GM08714 (cell line): ENCODE data around the gene TRRAP.

Experiments
- H3K4me3 ChIP-seq: fragments of 200-500 bp; sonication (Bioruptor generic); 2 replicates; pipeline ENCODE4 v1.5.1; 2014; ENCODE audit warnings: mild to moderate bottlenecking, low read length, inconsistent platforms
- ZNF274 ChIP-seq: IDR thresholded peaks from 2 replicates; pipeline ENCODE4 v1.6.1; 2012; ENCODE audit warnings: mild to moderate bottlenecking, low read depth, low read length

The TRRAP gene

DNA sequence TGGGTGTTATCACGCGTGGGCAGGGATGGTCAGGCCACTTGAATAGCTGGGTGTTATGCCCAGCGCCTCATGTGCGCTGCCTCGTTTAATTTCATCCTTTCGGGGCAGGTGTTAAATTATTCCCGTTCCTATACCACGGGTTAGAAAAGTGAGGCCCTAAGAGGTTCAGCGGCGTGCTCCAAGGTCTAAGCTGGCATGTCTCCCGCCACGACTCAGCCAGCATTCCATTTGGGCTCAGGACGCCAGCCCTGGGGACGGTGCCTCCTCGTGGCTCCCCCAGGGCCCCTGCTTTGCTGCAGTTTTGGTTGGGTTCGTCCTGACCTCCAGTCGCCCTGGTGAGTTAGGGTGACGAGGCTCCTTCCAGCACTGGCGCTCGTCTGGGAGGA is 124.5 kb downstream of the TRRAP start:
- H3K4me3 ChIP-seq: no peak overlapping the region
- no peak for TF ChIP-seq ZNF274

DNA sequence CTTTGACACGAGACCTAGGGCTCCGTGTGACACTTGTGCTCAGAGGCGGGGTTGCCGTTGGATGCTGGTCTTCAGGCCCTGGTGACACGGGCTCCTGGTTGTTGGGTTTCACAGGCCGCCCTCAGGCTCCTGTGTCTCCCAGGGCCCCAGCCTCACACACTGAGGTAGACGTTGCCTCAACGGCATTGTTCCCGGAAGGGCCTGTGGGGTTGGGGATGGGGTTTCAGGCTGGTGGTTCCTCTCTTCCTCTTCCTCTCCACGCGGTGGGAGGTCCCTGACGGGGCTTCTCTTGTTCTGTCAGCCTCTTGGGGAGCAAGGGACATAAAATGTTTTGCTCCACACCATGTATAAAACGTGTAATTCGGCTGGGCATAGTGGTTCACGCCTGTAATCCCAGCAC is 125.1 kb downstream of the TRRAP start:
- no peak overlapping the region for H3K4me3 ChIP-seq
- TF ChIP-seq ZNF274: no peak

DNA sequence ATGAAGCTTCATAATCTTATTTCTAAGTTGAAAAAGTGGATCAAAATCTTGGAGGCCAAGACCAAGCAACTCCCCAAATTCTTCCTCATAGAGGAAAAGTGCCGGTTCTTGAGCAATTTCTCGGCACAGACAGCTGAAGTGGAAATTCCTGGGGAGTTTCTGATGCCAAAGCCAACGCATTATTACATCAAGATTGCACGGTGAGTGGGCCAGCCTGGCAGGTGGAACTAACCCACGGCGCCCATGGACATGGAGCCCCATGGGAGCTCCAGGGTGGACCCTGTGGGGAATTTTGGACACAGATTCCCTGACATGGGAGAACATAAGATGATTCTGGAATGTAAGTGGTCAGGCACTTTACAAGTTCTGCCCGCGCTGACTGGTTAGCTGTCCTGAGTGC is 125.9 kb downstream of the TRRAP start:
- no peak for TF ChIP-seq ZNF274
- no peak overlapping the region for H3K4me3 ChIP-seq

DNA sequence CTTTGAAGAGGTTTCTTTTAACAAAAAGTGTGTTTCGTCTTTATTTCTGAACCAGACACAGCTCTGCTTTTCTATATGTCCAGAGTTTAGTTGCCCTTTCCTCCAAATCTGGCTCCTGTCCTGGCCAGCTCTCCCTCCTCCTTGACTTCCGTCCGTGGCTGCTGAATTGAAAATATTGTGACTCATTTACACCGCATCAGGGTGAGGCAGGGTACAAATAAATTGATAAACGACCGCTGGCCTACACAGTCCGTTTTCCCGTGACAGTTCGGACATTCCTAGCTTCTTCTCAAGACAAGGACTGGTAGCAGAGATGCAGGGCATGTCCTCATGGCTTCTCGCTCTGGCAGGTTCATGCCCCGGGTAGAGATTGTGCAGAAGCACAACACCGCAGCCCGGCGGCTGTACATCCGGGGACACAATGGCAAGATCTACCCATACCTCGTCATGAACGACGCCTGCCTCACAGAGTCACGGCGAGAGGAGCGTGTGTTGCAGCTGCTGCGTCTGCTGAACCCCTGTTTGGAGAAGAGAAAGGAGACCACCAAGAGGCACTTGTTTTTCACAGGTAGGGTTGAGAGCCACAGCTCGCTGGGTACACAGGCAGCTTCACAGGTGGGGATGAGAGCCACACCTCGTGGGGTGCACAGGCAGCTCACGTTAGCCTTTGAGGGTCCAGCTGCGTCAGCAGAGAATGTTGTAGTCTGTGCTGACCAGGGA is 126.6 kb downstream of the TRRAP start:
- no peak for TF ChIP-seq ZNF274

DNA sequence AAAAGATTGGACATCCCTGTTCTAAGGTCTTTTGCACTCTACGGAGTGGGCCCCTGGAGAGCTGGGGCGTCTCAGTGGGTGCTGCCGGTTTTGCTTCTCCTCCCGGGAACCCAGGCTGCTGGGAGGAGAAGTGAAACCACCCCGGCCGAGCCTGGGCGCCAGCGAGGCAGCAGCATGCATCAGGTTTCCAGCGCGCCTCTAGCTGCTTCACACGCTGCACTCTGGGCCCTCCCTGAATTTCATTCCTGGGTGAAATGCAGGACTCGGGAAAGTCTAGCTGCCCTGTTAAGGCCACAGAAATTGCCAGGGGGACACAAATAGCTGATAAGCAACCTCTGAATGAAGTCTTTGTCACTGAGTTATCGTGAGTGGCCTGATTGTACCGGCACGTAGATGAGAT is 127.4 kb downstream of the TRRAP start:
- TF ChIP-seq ZNF274: no peak
- H3K4me3 ChIP-seq: no peak overlapping the region

More for the DNA sequence above, 126.6 kb downstream of the TRRAP start:
- H3K4me3 ChIP-seq: no peak overlapping the region

DNA sequence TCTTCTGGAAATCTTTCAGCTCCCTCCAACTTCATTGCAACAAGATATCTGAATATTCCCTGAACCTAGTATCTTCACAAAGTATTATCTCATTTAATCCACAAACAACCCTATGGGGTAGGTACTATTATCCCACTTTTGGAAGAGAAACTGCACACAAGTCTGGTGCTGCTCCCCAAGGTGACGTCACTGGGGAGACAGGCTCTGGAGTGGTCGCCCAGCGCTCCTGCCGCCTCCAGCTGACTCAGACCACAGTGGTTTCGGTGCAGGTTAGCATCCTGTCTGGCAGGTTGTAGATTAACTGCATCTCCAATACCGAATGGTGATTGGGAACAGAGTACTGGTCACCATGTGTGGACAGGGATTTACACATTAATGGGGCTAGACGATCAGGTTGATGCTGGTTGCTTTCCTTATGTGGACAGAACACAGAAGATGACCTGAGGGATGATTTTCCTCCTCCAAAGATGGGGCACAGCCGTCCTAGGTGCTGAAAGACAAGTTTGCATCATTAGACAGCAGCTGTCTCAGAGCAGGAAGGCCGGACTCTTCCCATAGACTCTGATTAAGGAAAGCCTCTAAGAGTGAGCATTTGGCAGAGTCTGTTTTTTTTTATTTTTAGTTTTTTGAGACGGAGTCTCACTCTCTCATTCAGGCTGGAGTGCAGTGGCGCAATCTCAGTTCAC is 128.6 kb downstream of the TRRAP start:
- H3K4me3 ChIP-seq: no peak overlapping the region
- TF ChIP-seq ZNF274: no peak

DNA sequence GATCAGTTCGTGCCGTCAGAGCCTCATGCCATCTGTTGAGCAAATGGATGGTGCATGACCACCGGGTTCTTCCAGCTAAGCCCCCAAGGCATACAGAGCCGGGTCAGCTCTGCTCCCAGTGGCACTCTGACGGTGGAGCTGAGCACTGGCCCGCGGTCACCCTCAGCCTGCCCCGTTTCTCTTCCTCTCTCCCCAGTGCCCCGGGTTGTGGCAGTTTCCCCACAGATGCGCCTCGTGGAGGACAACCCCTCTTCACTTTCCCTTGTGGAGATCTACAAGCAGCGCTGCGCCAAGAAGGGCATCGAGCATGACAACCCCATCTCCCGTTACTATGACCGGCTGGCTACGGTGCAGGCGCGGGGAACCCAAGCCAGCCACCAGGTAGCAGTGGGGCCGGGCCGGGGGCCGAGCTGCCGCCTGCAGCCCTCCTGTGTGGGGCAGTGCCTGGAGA is 129.9 kb downstream of the TRRAP start:
- no peak for TF ChIP-seq ZNF274
- H3K4me3 ChIP-seq: no peak overlapping the region

DNA sequence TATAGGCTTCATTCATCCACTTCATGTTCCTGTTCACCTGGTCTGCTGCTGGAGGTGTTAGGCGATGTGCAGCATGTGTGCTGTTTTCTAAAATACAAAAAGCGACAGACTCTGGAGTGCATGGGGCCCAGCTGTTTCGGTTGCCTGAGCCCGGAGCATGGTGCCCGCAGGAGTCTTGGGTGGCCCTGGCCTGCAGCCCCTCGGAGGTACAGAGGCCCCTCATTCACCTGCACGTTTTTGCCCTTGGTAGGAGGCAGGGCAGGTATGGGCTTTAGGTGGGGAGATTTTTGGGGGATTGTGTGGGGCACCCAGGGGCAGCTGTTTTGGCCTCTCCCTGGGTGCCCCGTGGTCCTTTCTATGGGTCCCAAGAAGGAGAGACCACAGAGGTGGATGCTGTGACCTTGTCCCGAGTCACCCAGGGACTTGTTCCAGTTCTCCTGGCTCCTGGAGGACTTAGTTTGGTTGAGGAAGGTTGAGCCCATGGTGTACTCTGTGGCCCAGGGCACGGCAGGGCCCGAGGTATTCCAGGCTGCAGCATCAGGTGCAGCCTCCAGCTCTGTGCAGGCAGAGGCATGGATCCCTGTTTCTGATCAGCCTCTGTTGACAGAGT is 130.7 kb downstream of the TRRAP start:
- no peak for TF ChIP-seq ZNF274

DNA sequence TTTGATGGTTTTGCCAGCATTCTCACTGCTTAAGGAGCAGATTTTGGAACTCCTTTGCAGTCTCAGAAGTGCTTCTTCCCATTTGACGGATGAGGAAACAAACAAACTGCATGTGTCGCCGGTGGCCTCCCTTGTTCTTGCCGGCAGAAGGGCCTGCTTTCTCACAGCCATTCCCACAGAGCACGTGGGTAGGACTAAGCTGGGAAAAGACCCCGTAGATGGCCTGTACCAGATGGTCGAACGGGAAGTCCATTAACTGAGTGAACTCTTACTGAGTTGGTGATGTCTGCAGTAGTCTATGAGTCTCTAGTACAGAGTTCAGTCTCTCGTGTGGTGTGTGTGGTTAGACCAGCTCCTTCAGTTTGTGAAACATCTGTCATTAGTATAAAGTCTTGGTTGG is 131.9 kb downstream of the TRRAP start:
- TF ChIP-seq ZNF274: no peak
- no peak overlapping the region for H3K4me3 ChIP-seq

More for the DNA sequence above, 130.7 kb downstream of the TRRAP start:
- no peak overlapping the region for H3K4me3 ChIP-seq

DNA sequence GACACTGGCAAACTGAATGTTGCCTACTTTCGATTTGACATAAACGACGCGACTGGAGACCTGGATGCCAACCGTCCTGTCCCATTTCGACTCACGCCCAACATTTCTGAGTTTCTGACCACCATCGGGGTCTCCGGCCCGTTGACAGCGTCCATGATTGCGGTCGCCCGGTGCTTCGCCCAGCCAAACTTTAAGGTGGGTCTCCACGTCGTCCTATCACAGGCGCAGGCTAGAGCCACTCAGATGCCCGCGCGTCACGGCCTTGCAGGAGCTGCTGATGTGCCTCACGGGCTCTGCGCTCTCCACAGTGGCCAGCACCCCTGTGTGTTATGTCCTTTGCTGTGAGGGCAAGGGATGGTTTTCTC is 133.0 kb downstream of the TRRAP start:
- TF ChIP-seq ZNF274: no peak
- H3K4me3 ChIP-seq: no peak overlapping the region

DNA sequence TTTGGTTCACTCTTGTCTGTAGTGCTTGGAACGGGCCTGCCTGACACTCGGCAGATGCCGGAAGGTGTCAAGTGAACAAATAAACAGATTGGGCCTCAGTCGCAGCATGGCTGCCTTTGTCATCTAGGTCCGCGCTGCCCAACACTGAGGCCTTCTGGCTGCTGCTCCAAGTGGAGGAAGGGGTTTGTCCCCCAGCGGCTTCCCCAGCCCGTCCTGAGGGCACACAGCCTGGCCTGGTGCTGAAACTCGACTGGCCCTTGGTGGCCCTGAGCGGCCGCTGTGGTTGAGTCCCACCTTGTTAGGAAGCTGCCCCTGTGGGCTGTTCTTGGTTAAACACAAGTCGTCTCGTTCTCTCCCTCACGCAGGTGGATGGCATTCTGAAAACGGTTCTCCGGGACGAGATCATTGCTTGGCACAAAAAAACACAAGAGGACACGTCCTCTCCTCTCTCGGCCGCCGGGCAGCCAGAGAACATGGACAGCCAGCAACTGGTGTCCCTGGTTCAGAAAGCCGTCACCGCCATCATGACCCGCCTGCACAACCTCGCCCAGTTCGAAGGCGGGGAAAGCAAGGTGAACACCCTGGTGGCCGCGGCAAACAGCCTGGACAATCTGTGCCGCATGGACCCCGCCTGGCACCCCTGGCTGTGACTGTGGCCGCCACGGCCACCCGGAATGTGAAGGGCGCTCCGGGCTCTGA is 133.5 kb downstream of the TRRAP start:
- no peak for TF ChIP-seq ZNF274
- H3K4me3 ChIP-seq: no peak overlapping the region

DNA sequence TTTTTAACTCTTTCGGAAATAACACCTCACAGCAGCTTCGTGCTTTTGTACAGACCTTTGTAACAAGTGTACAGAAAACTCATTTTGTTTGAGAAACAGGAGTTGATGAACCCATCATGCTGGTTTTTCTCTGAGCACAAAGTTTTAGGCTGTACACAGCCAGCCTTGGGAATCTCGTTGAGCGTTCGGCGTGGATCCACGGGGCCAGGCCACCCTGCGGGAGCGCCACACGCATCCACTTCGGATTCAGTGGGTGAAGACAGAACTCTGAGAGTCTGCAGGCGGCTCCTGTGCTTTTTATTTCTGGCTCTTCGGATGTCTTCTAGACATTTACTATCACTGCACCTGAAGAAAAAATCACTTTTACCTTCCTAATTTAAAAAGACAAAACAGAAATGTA is 134.4 kb downstream of the TRRAP start:
- no peak overlapping the region for H3K4me3 ChIP-seq
- TF ChIP-seq ZNF274: no peak

DNA sequence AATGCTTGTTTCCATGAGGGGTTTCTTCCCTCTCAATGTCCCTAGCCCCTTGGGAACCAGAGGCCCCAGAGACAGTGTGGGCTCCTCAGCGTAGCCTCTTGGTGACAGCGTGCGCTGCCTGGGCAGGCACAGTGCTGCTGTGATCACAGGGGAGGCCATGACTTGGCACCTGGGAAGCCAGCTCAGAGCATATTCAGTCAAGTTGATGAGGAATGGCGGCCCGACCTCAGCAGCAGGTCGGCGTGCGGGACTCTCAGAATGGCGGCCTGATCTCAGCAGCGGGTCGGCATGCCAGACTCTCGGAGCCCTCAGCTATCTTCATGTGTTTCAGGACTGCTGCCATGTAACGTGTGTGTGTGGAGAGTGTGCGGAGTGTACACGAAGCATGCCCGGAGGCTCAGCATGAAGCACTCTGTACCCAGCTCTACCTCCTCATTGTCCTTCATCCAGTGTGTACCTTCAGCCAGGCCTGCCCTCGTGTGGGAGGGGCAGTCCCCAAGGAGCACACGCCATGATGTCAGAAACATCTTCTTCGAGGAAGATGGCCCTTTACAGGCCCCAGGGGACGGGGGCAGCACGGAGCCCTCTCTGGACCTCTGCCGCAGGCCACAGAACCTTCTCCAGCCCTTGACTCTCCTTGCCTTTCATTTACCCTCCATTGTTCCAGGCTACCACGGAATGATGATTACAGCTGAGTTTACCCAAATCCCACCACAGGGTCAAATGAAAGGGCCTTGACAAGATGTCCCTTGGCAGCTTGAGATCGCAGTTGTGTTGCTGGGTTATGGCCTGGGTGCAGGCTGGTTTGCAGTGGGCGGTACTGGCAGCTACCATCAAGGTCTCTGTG is 135.2 kb downstream of the TRRAP start:
- no peak overlapping the region for H3K4me3 ChIP-seq
- no peak for TF ChIP-seq ZNF274
